Medulla oblongata (tissue), 1 donor: ENCODE data around the gene B3GAT1.
"Not testable (repeated sequence)": the region's sequence is repeated elsewhere in the genome, so short reads cannot be mapped to it uniquely, and the experiment has no call there.

ENCODE experiments used
- DNase-seq: peaks from one replicate; pipeline ENCODE4 v3.0.0-alpha.2; 2015; ENCODE audit errors: extremely low spot score

The B3GAT1 gene

GRCh38 chr11:134412203-134413042, at the start of gene B3GAT1:
Gene B3GAT1 (minus strand): TSS chr11:134412242. CDS start chr11:134387659, 24,583 bp downstream.
- peak; percentile 94 for DNase-seq

- DNase-seq, result no peak
Measured at GRCh38 chr11:134461621-134462020, 49.6 kb upstream of the B3GAT1 start.

- no peak for DNase-seq
Measured at GRCh38 chr11:134460881-134461280, 48.8 kb upstream of the B3GAT1 start.

GRCh38 chr11:134460062-134460561, 48.1 kb upstream of the B3GAT1 start:
- DNase-seq, result no peak

- peak; percentile 15 for DNase-seq
Measured at GRCh38 chr11:134459246-134460061, 47.4 kb upstream of the B3GAT1 start.

- DNase-seq, result not testable (repeated sequence)
Measured at GRCh38 chr11:134457411-134458007, 45.5 kb upstream of the B3GAT1 start.

GRCh38 chr11:134455516-134455915, 43.5 kb upstream of the B3GAT1 start:
- DNase-seq, result no peak

GRCh38 chr11:134454146-134454690, 42.2 kb upstream of the B3GAT1 start:
- no peak for DNase-seq

- DNase-seq, result peak; percentile 51
Measured at GRCh38 chr11:134453441-134453840, 41.4 kb upstream of the B3GAT1 start.

- DNase-seq, result no peak
Measured at GRCh38 chr11:134452838-134453155, 40.8 kb upstream of the B3GAT1 start.

GRCh38 chr11:134452026-134452837, 40.2 kb upstream of the B3GAT1 start:
- DNase-seq, result peak; percentile 64

- DNase-seq, result no peak
Measured at GRCh38 chr11:134450186-134450585, 38.1 kb upstream of the B3GAT1 start.

- DNase-seq, result no peak
Measured at GRCh38 chr11:134449713-134450112, 37.7 kb upstream of the B3GAT1 start.

- DNase-seq, result no peak
Measured at GRCh38 chr11:134449051-134449450, 37.0 kb upstream of the B3GAT1 start.

- no peak for DNase-seq
Measured at GRCh38 chr11:134447696-134448095, 35.7 kb upstream of the B3GAT1 start.

- DNase-seq, result no peak
Measured at GRCh38 chr11:134445601-134446325, 33.7 kb upstream of the B3GAT1 start.

- not testable (repeated sequence) for DNase-seq
Measured at GRCh38 chr11:134444160-134445108, 32.4 kb upstream of the B3GAT1 start.

- no peak for DNase-seq
Measured at GRCh38 chr11:134443246-134443645, 31.2 kb upstream of the B3GAT1 start.

- DNase-seq, result no peak
Measured at GRCh38 chr11:134442246-134442645, 30.2 kb upstream of the B3GAT1 start.
